Heart left ventricle (tissue), 16 donors: ENCODE results near the gene MARK3. TPM values are rescaled to one million over a fixed set of nuclear protein-coding genes. Genes with fewer than 3 reads are reported as not detected.
A peak's percentile ranks its signal among the peaks of the same experiment; 100 is the strongest.

Source experiments
- ATAC-seq, 4 donors: fragments of 200-7000 bp; cut with Tn5 transposase; one replicate each; pipeline ENCODE4 v1.9.1; 2020 to 2022; ENCODE audit warnings: moderate library complexity in 4 of 4, mild to moderate bottlenecking in 3 of 4, moderate number of reproducible peaks in 1 of 4
- DNase-seq, 5 donors: peaks; one replicate each; pipeline ENCODE4 v3.0.0-alpha.2; 2020
- H3K27ac ChIP-seq, 12 donors: fragments of 200-600 bp; sonication (generic) in 4 of 12; one replicate each; pipeline versions ENCODE4 v1.5.0 to v1.8.0; 2016 to 2022; ENCODE audit warnings: mild to moderate bottlenecking in 2 of 12
- H3K27me3 ChIP-seq, 9 donors: fragments of 200-600 bp; sonication (generic) in 2 of 9; one replicate each; pipeline versions ENCODE4 v1.5.1 to v1.8.0; 2016 to 2022; ENCODE audit warnings: mild to moderate bottlenecking in 3 of 9
- H3K36me3 ChIP-seq, 9 donors: fragments of 200-600 bp; sonication (generic) in 2 of 9; one replicate each; pipeline versions ENCODE4 v1.5.0 to v1.8.0; 2018 to 2022; ENCODE audit warnings: mild to moderate bottlenecking in 2 of 9
- H3K4me1 ChIP-seq, 12 donors: fragments of 200-600 bp; sonication (generic) in 4 of 12; one replicate each; pipeline versions ENCODE4 v1.5.0 to v1.8.0; 2016 to 2022; ENCODE audit warnings: mild to moderate bottlenecking in 3 of 12
- H3K4me3 ChIP-seq, 12 donors: fragments of 200-600 bp; sonication (generic) in 4 of 12; one replicate each; pipeline versions ENCODE4 v1.5.0 to v1.8.0; 2017 to 2022; ENCODE audit warnings: mild to moderate bottlenecking in 9 of 12, moderate library complexity in 4 of 12
- H3K9me3 ChIP-seq, 12 donors: fragments of 200-600 bp; sonication (generic) in 4 of 12; one replicate each; pipeline versions ENCODE4 v1.5.0 to v1.8.0; 2016 to 2022; ENCODE audit warnings: mild to moderate bottlenecking in 1 of 12
- CTCF ChIP-seq, 12 donors: fragments of 200-600 bp; sonication (generic) in 4 of 12; IDR thresholded peaks; one replicate each; pipeline versions ENCODE4 v1.5.0 to v1.8.0; 2018 to 2022; ENCODE audit warnings: antibody characterized with exemption in 12 of 12, mild to moderate bottlenecking in 5 of 12
- POLR2A ChIP-seq, 2 donors: fragments of 450-650 bp; IDR thresholded peaks; one replicate each; pipeline ENCODE4 v1.6.1; 2017; ENCODE audit warnings: antibody characterized with exemption in 2 of 2, mild to moderate bottlenecking in 2 of 2, moderate library complexity in 2 of 2
- WGBS, 4 donors: extraction: QIAGEN DNeasy Blood & Tissue Kit in 2 of 4; methylation state at CpG; one replicate each; pipeline versions ENCODE4 v1.1.5 to v1.1.7; 2013 to 2018; 5-methylcytosine and 5-hydroxymethylcytosine counted together
- intact Hi-C, 10 donors: fragments of 100-400 bp; cut with DNase I; formaldehyde crosslinking; loops; one replicate each; pipeline versions ENCODE4 v1.11.1 to v1.14.2; 2022
- polyA plus RNA-seq, 2 donors: library from polyadenylated mRNA; stranded (reverse); fragments of 200-250 nt; gene quantifications; one replicate each; pipeline ENCODE4 v1.2.3, GENCODE V29; 2013
- total RNA-seq, 9 donors: library from RNA; depleted of rRNA in 2 of 9; stranded (reverse); fragments of >200 nt in 2 of 9; fragmentation: NEBNext Ultra II Directional in 3 of 9; extraction: Animal tissue kit (Norgen Biotek cat#: 25700) in 3 of 9; gene quantifications; one replicate each; pipeline versions ENCODE4 v1.1.0 to v1.2.4, GENCODE V29; 2016 to 2023
- donor health status: ischemic (EF 13 %, LVEDD 7.1; RV severe dilation, severe dysfunction).
- donor health status: healthy with polysubstance abuse.
- donor health status: DM: no; HTN: yes; CAD: no.
- donor health status: DM: no; HTN: no; CAD: no.
- donor health status: ischemic (EF 25% LVEDD 6.9; RV normal size, moderate dysfunction).
- donor health status: ischemic (EF 25% LVEDD 5.7; RV mildly dilated, moderate dysfunction).
- donor health status: healthy.
- donor health status: DM: yes; HTN: yes; CAD: no.
- donor health status: ischemic (EF 35%, LVEDD 5.7; RV mildly dilated, moderate dysfunction).
- donor health status: nonischemic (EF 11% LVEDD 7.7; RV severe dilation, severe dysfunction).
- donor health status: DM: yes; HTN: yes; CAD: no.
- donor health status: PGD.
- donor health status: ischemic (EF 29% LVEDD 5.4; RV normal size, mild dysfunction).
- donor health status: nonischemic (EF 23%, LVEDD 6.1; RV moderate dilation, normal function).

MARK3 gene
- total and polyA plus RNA-seq, 11 donors, result 54.0 to 156 (median 111) TPM

GRCh38 chr14:103496776-103497175, 111.6 kb downstream of the MARK3 start:
- H3K27ac ChIP-seq, result peak overlapping the region in 3 of 12 donors; percentile 1 to 30 (median 13)
- no peak for DNase-seq
- no peak for ATAC-seq
- TF ChIP-seq CTCF (IDR thresholded peaks at IDR 0.05) (no peak), POLR2A (IDR thresholded peaks at IDR 0.05) (no peak)
- H3K27me3 ChIP-seq, result no peaks in the 10 kb centered on the region
- no peaks in the 10 kb centered on the region for H3K9me3 ChIP-seq
- 2 to 46% (median 38%) methylated on average over 1 of the region's 1 CpG for WGBS, 4 donors
- H3K36me3 ChIP-seq, result peaks cover 0 to 100% (median 91%) of the 10 kb centered on the region in 9 donors
- peaks cover 0 to 30% (median 13%) of the 10 kb centered on the region in 12 donors for H3K4me1 ChIP-seq
- intact Hi-C loops, result loop anchor here in 1 of 10 donors (10.0 kb wide), 1 partner anchor 102 kb away; no protein-coding TSS in a partner anchor
- no peak overlapping the region for H3K4me3 ChIP-seq

GRCh38 chr14:103499709-103500108, 114.5 kb downstream of the MARK3 start:
- ATAC-seq (no peak), DNase-seq (no peak)
- Histone ChIP-seq H3K9me3 (no peaks in the 10 kb centered on the region), H3K27ac (no peak overlapping the region), H3K27me3 (no peaks in the 10 kb centered on the region), H3K4me3 (no peak overlapping the region), H3K4me1 (peaks cover 0 to 30% (median 13%) of the 10 kb centered on the region in 12 donors), H3K36me3 (peaks cover 2 to 100% (median 91%) of the 10 kb centered on the region in 9 donors)
- 66 to 78% (median 77%) methylated on average over 10 of the region's 10 CpGs for WGBS, 4 donors
- no peak for TF ChIP-seq POLR2A (IDR thresholded peaks at IDR 0.05)
- no peak for TF ChIP-seq CTCF (IDR thresholded peaks at IDR 0.05)
- intact Hi-C loops, result loop anchor here in 8 of 10 donors (1.0 to 10.0 kb wide), 4 partner anchors 47 to 105 kb away; no protein-coding TSS in a partner anchor

- ATAC-seq (peak; percentile 73 to 91 (median 86)), DNase-seq (peak; percentile 86 to 94 (median 88))
- TF ChIP-seq POLR2A (IDR thresholded peaks at IDR 0.05) (no peak), CTCF (IDR thresholded peaks at IDR 0.05) (peak in 11 of 12 donors; percentile 85 to 97 (median 94))
- 42 to 48% (median 46%) methylated on average over 17 of the region's 17 CpGs for WGBS, 4 donors
- H3K27me3 ChIP-seq, result no peaks in the 10 kb centered on the region
- no peak overlapping the region for H3K4me3 ChIP-seq
- H3K36me3 ChIP-seq, result peaks cover 2 to 100% (median 91%) of the 10 kb centered on the region in 9 donors
- peak overlapping the region in 6 of 12 donors; percentile 31 to 52 (median 42) for H3K27ac ChIP-seq
- H3K9me3 ChIP-seq, result no peaks in the 10 kb centered on the region
- peaks cover 0 to 24% (median 13%) of the 10 kb centered on the region in 12 donors for H3K4me1 ChIP-seq
- intact Hi-C loops, result loop anchor here in 8 of 10 donors (1.0 to 5.0 kb wide), 3 partner anchors 46 to 47 kb away; no protein-coding TSS in a partner anchor
Measured at GRCh38 chr14:103500148-103500990, 115.2 kb downstream of the MARK3 start.
